Panc1 (cell line): ENCODE data around the gene ASTN2. TPM values are rescaled to one million over a fixed set of nuclear protein-coding genes. Genes with fewer than 3 reads are reported as not detected.

Experiments
- ATAC-seq: fragments of 200-7000 bp; cut with Tn5 transposase; 2 replicates; pipeline ENCODE4 v1.9.1; 2020; ENCODE audit warnings: mild to moderate bottlenecking, moderate library complexity
- BruUV-seq: library from RNA; stranded (reverse); fragments of 400-500 nt; replicated peaks from 2 replicates; lab custom pipeline; 2021; lab: Mats Ljungman, UMichigan
- CTCF ChIA-PET: fragments of 300-600 bp; sonication (Branson Sonifier 250); formaldehyde crosslinking; loops from one replicate; lab custom pipeline; 2022; ENCODE audit warnings: antibody characterized with exemption; lab: Charles Lee
- POLR2A ChIA-PET: fragments of 300-600 bp; sonication (Branson Sonifier 250); formaldehyde crosslinking; loops from one replicate; lab custom pipeline; 2022; ENCODE audit warnings: antibody characterized with exemption; lab: Charles Lee
- DNase-seq: peaks from one replicate; pipeline ENCODE4 v3.0.0-alpha.2; 2010; ENCODE audit warnings: low read depth, low spot score
- H3K27ac ChIP-seq: 2 replicates; pipeline ENCODE4 v1.5.1; 2011; ENCODE audit warnings: mild to moderate bottlenecking, low read length, inconsistent platforms
- H3K27me3 ChIP-seq: fragments of 200-500 bp; sonication (Bioruptor generic); 2 replicates; pipeline ENCODE4 v1.6.0; 2014; ENCODE audit warnings: low read length, inconsistent platforms; ENCODE audit not compliant: control insufficient read depth, insufficient read depth
- H3K36me3 ChIP-seq: fragments of 200-500 bp; sonication (Bioruptor generic); 2 replicates; pipeline ENCODE4 v1.5.1; 2014; ENCODE audit warnings: inconsistent platforms, mild to moderate bottlenecking, low read length, moderate library complexity; ENCODE audit not compliant: control insufficient read depth, insufficient read depth
- H3K4me1 ChIP-seq: 2 replicates; pipeline ENCODE4 v1.5.1; 2011; ENCODE audit warnings: inconsistent platforms, mild to moderate bottlenecking, low read length, moderate library complexity; ENCODE audit not compliant: control insufficient read depth, insufficient read depth
- H3K4me3 ChIP-seq, 2 experiments: 2 replicates each; pipeline ENCODE4 v1.5.1; 2011 to 2012; ENCODE audit warnings: low read depth in 2 of 2, low read length in 2 of 2, mild to moderate bottlenecking in 2 of 2, inconsistent platforms in 1 of 2, moderate library complexity in 1 of 2
- H3K9me3 ChIP-seq: fragments of 200-500 bp; sonication (Bioruptor generic); 2 replicates; pipeline ENCODE4 v1.5.1; 2014; ENCODE audit warnings: low read depth, mild to moderate bottlenecking, inconsistent platforms, low read length, moderate library complexity; ENCODE audit not compliant: control insufficient read depth, insufficient read depth
- POLR2AphosphoS5 ChIP-seq: IDR thresholded peaks from 2 replicates; pipeline ENCODE4 v1.6.1; 2012; ENCODE audit warnings: mild to moderate bottlenecking, low read depth, low read length, moderate library complexity
- REST ChIP-seq, 2 experiments: IDR thresholded peaks; 2 replicates each; pipeline ENCODE4 v1.6.1; 2011 to 2012; ENCODE audit warnings: low read depth in 2 of 2, control low read depth in 1 of 2, low read length in 1 of 2, mild to moderate bottlenecking in 1 of 2, moderate library complexity in 1 of 2; ENCODE audit not compliant: insufficient read depth in 1 of 2
- SIN3A ChIP-seq: IDR thresholded peaks from 2 replicates; pipeline ENCODE4 v1.6.1; 2012; ENCODE audit warnings: low read depth, mild to moderate bottlenecking, low read length, moderate library complexity, borderline replicate concordance; ENCODE audit not compliant: insufficient read depth
- TCF7L2 ChIP-seq: IDR thresholded peaks from 2 replicates; pipeline ENCODE4 v1.6.1; 2011; ENCODE audit warnings: mild to moderate bottlenecking, low read depth, low read length, inconsistent platforms
- in situ Hi-C: cut with HindIII; loops from 2 replicates; pipeline ENCODE4 v1.10.0; 2016; ENCODE audit warnings: low sequenced_read_pairs, low pct_unique_long_range_greater_than_20kb
- intact Hi-C: fragments of 100-400 bp; cut with micrococcal nuclease; formaldehyde crosslinking; loops from one replicate; pipeline ENCODE4 v1.10.0; 2022; ENCODE audit not compliant: unreplicated experiment
- total RNA-seq: library from RNA; stranded (reverse); gene quantifications from one replicate; pipeline ENCODE4 v1.2.1, GENCODE V29; 2021; ENCODE audit not compliant: unreplicated experiment
- TF ChIP-seq, protein P1 (sequence below): fragments of 450-650 bp; IDR thresholded peaks from 2 replicates; pipeline ENCODE4 v1.5.1; 2017; ENCODE audit warnings: mild to moderate bottlenecking

ASTN2 gene
- total RNA-seq, 1 experiment from 2014 or later = 3.9 TPM

GRCh38 chr9:117434566-117434965 is 19.7 kb upstream of the ASTN2 start:
- ChIA-PET POLR2A (no interaction called here), CTCF (no interaction called here)
- H3K27me3 ChIP-seq = no peaks in the 10 kb centered on the region
- H3K4me1 ChIP-seq = no peaks in the 10 kb centered on the region
- intact Hi-C loops (no loop called here), in situ Hi-C loops (no loop called here)
- no peak overlapping the region for H3K4me3 ChIP-seq
- DNase-seq (no peak), ATAC-seq (no peak)
- H3K9me3 ChIP-seq = no peaks in the 10 kb centered on the region
- no peaks in the 10 kb centered on the region for H3K36me3 ChIP-seq
- TF ChIP-seq, protein P1, sequence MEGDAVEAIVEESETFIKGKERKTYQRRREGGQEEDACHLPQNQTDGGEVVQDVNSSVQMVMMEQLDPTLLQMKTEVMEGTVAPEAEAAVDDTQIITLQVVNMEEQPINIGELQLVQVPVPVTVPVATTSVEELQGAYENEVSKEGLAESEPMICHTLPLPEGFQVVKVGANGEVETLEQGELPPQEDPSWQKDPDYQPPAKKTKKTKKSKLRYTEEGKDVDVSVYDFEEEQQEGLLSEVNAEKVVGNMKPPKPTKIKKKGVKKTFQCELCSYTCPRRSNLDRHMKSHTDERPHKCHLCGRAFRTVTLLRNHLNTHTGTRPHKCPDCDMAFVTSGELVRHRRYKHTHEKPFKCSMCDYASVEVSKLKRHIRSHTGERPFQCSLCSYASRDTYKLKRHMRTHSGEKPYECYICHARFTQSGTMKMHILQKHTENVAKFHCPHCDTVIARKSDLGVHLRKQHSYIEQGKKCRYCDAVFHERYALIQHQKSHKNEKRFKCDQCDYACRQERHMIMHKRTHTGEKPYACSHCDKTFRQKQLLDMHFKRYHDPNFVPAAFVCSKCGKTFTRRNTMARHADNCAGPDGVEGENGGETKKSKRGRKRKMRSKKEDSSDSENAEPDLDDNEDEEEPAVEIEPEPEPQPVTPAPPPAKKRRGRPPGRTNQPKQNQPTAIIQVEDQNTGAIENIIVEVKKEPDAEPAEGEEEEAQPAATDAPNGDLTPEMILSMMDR = no peak
- TF ChIP-seq POLR2AphosphoS5 (no peak), REST (IDR thresholded peaks at IDR 0.05; ENCODE audit: insufficient read depth in 1 of 2, low read depth in 2 of 2, low read length in 1 of 2) (no peak), SIN3A (no peak), TCF7L2 (no peak)
- no peak overlapping the region for H3K27ac ChIP-seq
- no TSS peak for BruUV-seq

DNA sequence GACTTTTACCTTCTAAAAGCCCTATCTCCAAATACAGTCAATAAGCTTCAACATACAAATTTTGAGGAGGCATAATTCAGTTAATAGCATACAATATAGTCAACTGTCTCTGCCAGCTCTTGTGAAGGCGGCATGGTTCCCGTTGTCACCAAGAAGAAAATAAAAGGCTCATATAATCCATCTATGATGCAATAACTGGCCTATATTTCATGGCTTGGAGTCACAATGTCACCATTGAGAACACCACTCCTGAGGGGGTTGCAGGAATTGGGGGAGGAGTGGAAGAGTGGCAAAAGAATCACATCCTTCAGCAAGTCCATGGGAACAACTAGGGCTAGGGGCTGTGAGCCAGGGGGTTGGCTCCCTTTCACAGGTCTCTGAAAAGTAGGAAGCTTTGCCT is 16.0 kb upstream of the ASTN2 start:
- CTCF ChIA-PET = no interaction called here
- POLR2A ChIA-PET = no interaction called here
- Histone ChIP-seq H3K27me3 (no peaks in the 10 kb centered on the region), H3K9me3 (no peaks in the 10 kb centered on the region), H3K4me3 (no peak overlapping the region), H3K27ac (no peak overlapping the region), H3K4me1 (no peaks in the 10 kb centered on the region), H3K36me3 (no peaks in the 10 kb centered on the region)
- DNase-seq (no peak), ATAC-seq (no peak)
- no peak for TF ChIP-seq POLR2AphosphoS5
- TF ChIP-seq, protein P1 = no peak
- no peak for TF ChIP-seq SIN3A
- no peak for TF ChIP-seq REST (IDR thresholded peaks at IDR 0.05; ENCODE audit: insufficient read depth in 1 of 2, low read depth in 2 of 2, low read length in 1 of 2)
- no peak for TF ChIP-seq TCF7L2
- in situ Hi-C loops (no loop called here), intact Hi-C loops (no loop called here)
- BruUV-seq = no TSS peak
